Endothelial cell (in vitro differentiated cells): Measurements from ENCODE around the gene EP400. TPM values are rescaled to one million over a fixed set of nuclear protein-coding genes. Genes with fewer than 3 reads are reported as not detected.

Source experiments
- DNase-seq: peaks from one replicate; pipeline ENCODE4 v3.0.0; 2021; ENCODE audit warnings: low spot score
- H3K27ac Mint-ChIP-seq: one replicate; pipeline ENCODE4 v1.8.0; 2021; ENCODE audit warnings: mixed read lengths, inconsistent platforms; ENCODE audit not compliant: unreplicated experiment
- H3K27me3 Mint-ChIP-seq: one replicate; pipeline ENCODE4 v1.8.0; 2021; ENCODE audit warnings: mild to moderate bottlenecking, moderate library complexity, mixed read lengths, inconsistent platforms; ENCODE audit not compliant: unreplicated experiment
- H3K36me3 Mint-ChIP-seq: one replicate; pipeline ENCODE4 v1.8.0; 2021; ENCODE audit warnings: mild to moderate bottlenecking, low read depth, mixed read lengths, inconsistent platforms; ENCODE audit not compliant: unreplicated experiment
- H3K4me1 Mint-ChIP-seq: one replicate; pipeline ENCODE4 v1.8.0; 2021; ENCODE audit warnings: mild to moderate bottlenecking, mixed read lengths, inconsistent platforms; ENCODE audit not compliant: unreplicated experiment
- H3K4me3 Mint-ChIP-seq: one replicate; pipeline ENCODE4 v1.8.0; 2021; ENCODE audit warnings: mild to moderate bottlenecking, mixed read lengths, inconsistent platforms; ENCODE audit not compliant: unreplicated experiment
- H3K9me3 Mint-ChIP-seq: one replicate; pipeline ENCODE4 v1.8.0; 2021; ENCODE audit warnings: mixed read lengths, inconsistent platforms; ENCODE audit not compliant: unreplicated experiment
- CTCF ChIP-seq: fragments of 200-600 bp; sonication (generic); IDR thresholded peaks from one replicate; pipeline ENCODE4 v1.5.0; 2021; ENCODE audit warnings: antibody characterized with exemption; ENCODE audit not compliant: unreplicated experiment
- total RNA-seq: library from RNA; stranded (reverse); fragmentation: NEBNext Ultra II Directional; extraction: Animal tissue kit (Norgen Biotek cat#: 25700); gene quantifications from one replicate; pipeline ENCODE4 v1.2.1, GENCODE V29; 2021; ENCODE audit not compliant: unreplicated experiment

The EP400 gene
- total RNA-seq, 1 donor from 2014 or later: 66.2 TPM

GRCh38 chr12:131902332-131903241 lies 47.2 kb upstream of the EP400 start:
- H3K4me3 Mint-ChIP-seq: no peak overlapping the region
- no peak overlapping the region for H3K27ac Mint-ChIP-seq
- H3K36me3 Mint-ChIP-seq: no peaks in the 10 kb centered on the region
- H3K4me1 Mint-ChIP-seq: no peaks in the 10 kb centered on the region
- H3K9me3 Mint-ChIP-seq: no peaks in the 10 kb centered on the region
- DNase-seq: no peak
- H3K27me3 Mint-ChIP-seq: peaks cover 4% of the 10 kb centered on the region
- no peak for TF ChIP-seq CTCF

GRCh38 chr12:131903270-131904255 lies 46.2 kb upstream of the EP400 start:
- Mint-ChIP-seq H3K36me3 (no peaks in the 10 kb centered on the region), H3K4me3 (no peak overlapping the region), H3K9me3 (no peaks in the 10 kb centered on the region), H3K27me3 (no peaks in the 10 kb centered on the region), H3K27ac (no peak overlapping the region), H3K4me1 (no peaks in the 10 kb centered on the region)
- no peak for TF ChIP-seq CTCF
- no peak for DNase-seq

- no peaks in the 10 kb centered on the region for H3K9me3 Mint-ChIP-seq
- no peak overlapping the region for H3K27ac Mint-ChIP-seq
- no peak for TF ChIP-seq CTCF
Observed at GRCh38 chr12:131904346-131904745, 45.4 kb upstream of the EP400 start.

GRCh38 chr12:131905081-131905629 lies 44.6 kb upstream of the EP400 start:
- no peaks in the 10 kb centered on the region for H3K9me3 Mint-ChIP-seq
- no peak overlapping the region for H3K4me3 Mint-ChIP-seq
- H3K27ac Mint-ChIP-seq: no peak overlapping the region
- TF ChIP-seq CTCF: no peak
- no peaks in the 10 kb centered on the region for H3K4me1 Mint-ChIP-seq
- H3K36me3 Mint-ChIP-seq: no peaks in the 10 kb centered on the region
- DNase-seq: no peak
- no peaks in the 10 kb centered on the region for H3K27me3 Mint-ChIP-seq

More at GRCh38 chr12:131904346-131904745, 45.4 kb upstream of the EP400 start:
- H3K4me1 Mint-ChIP-seq: no peaks in the 10 kb centered on the region
- no peaks in the 10 kb centered on the region for H3K27me3 Mint-ChIP-seq
- H3K4me3 Mint-ChIP-seq: no peak overlapping the region
- no peaks in the 10 kb centered on the region for H3K36me3 Mint-ChIP-seq
- no peak for DNase-seq
